Parathyroid adenoma (tissue), 2 donors: Measurements from ENCODE around the gene KRTAP5-3.
"Not testable (repeated sequence)": the region's sequence is repeated elsewhere in the genome, so short reads cannot be mapped to it uniquely, and the experiment has no call there.

ENCODE experiments used
- H2AFZ ChIP-seq: fragments of 300-600 bp; sonication (generic); one replicate; pipeline ENCODE4 v1.7.0; 2017; ENCODE audit warnings: antibody characterized with exemption, mild to moderate bottlenecking
- H3K27ac ChIP-seq: fragments of 300-600 bp; sonication (generic); one replicate; pipeline ENCODE4 v1.7.0; 2017
- H3K27me3 ChIP-seq: fragments of 300-600 bp; sonication (generic); one replicate; pipeline ENCODE4 v1.7.0; 2017; ENCODE audit warnings: low read length; ENCODE audit not compliant: control insufficient read depth, insufficient read depth
- H3K36me3 ChIP-seq: fragments of 300-600 bp; sonication (generic); one replicate; pipeline ENCODE4 v1.7.0; 2017; ENCODE audit warnings: low read length; ENCODE audit not compliant: control insufficient read depth, insufficient read depth
- H3K4me1 ChIP-seq: fragments of 300-600 bp; sonication (generic); one replicate; pipeline ENCODE4 v1.7.0; 2017; ENCODE audit warnings: control low read depth
- H3K4me2 ChIP-seq: fragments of 300-600 bp; sonication (generic); one replicate; pipeline ENCODE4 v1.7.0; 2017; ENCODE audit warnings: low read length
- H3K4me3 ChIP-seq: fragments of 300-600 bp; sonication (generic); one replicate; pipeline ENCODE4 v1.7.0; 2017; ENCODE audit warnings: low read depth, low read length
- H3K79me2 ChIP-seq: fragments of 300-600 bp; sonication (generic); one replicate; pipeline ENCODE4 v1.7.0; 2017; ENCODE audit warnings: control low read depth
- H3K9ac ChIP-seq: fragments of 300-600 bp; sonication (generic); one replicate; pipeline ENCODE4 v1.7.0; 2017; ENCODE audit warnings: mild to moderate bottlenecking
- H3K9me3 ChIP-seq: fragments of 300-600 bp; sonication (generic); one replicate; pipeline ENCODE4 v1.7.0; 2017; ENCODE audit warnings: low read length; ENCODE audit not compliant: control insufficient read depth
- TF ChIP-seq, protein P1 (sequence below): fragments of 300-600 bp; sonication (generic); IDR thresholded peaks from one replicate; pipeline ENCODE4 v1.7.0; 2017; ENCODE audit warnings: antibody characterized with exemption, mild to moderate bottlenecking
- donor health status: primary hyperparathyroidism.

KRTAP5-3 gene

GRCh38 chr11:1623716-1624115, 15.5 kb upstream of the KRTAP5-3 start:
- H3K27me3 ChIP-seq: no peaks in the 10 kb centered on the region
- no peak overlapping the region for H3K9ac ChIP-seq
- no peaks in the 10 kb centered on the region for H3K79me2 ChIP-seq
- H3K4me1 ChIP-seq: no peaks in the 10 kb centered on the region
- no peak overlapping the region for H3K4me3 ChIP-seq
- no peak overlapping the region for H3K4me2 ChIP-seq
- TF ChIP-seq, protein P1, sequence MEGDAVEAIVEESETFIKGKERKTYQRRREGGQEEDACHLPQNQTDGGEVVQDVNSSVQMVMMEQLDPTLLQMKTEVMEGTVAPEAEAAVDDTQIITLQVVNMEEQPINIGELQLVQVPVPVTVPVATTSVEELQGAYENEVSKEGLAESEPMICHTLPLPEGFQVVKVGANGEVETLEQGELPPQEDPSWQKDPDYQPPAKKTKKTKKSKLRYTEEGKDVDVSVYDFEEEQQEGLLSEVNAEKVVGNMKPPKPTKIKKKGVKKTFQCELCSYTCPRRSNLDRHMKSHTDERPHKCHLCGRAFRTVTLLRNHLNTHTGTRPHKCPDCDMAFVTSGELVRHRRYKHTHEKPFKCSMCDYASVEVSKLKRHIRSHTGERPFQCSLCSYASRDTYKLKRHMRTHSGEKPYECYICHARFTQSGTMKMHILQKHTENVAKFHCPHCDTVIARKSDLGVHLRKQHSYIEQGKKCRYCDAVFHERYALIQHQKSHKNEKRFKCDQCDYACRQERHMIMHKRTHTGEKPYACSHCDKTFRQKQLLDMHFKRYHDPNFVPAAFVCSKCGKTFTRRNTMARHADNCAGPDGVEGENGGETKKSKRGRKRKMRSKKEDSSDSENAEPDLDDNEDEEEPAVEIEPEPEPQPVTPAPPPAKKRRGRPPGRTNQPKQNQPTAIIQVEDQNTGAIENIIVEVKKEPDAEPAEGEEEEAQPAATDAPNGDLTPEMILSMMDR: no peak
- no peak overlapping the region for H3K27ac ChIP-seq
- H2AFZ ChIP-seq: no peak overlapping the region
- no peaks in the 10 kb centered on the region for H3K36me3 ChIP-seq
- no peaks in the 10 kb centered on the region for H3K9me3 ChIP-seq

DNA sequence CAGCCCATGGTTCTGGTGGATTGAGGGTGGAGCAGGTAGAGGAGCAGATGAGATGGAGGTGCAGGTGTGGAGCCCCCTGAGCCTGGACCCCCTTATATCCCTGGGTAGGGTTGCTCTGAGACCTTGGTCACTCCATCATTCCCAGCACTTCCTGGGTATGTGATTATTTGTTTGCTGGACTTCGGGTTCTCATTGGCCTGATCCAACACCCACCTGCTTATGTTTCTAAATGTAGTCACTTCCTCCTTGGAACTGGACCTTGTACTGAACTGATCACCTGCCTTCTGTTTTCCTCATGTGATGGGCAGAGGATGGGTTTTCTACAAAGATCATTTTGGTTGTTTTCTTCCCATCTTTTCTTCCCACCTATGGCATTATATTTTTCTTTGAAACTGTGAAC, 13.8 kb upstream of the KRTAP5-3 start, which contains the start of gene KRTAP5-4:
Gene KRTAP5-4 (minus strand): TSS at position 53 of the 400 bp plus-strand sequence. CDS start 45 bp downstream, at position 8.
- no peaks in the 10 kb centered on the region for H3K36me3 ChIP-seq
- H3K9me3 ChIP-seq: no peaks in the 10 kb centered on the region
- no peak within 1 kb of the TSS for H3K4me2 ChIP-seq
- H3K27me3 ChIP-seq: no peaks in the 10 kb centered on the region
- no peak within 1 kb of the TSS for H3K9ac ChIP-seq
- no peaks in the 10 kb centered on the region for H3K79me2 ChIP-seq
- H3K4me3 ChIP-seq: no peak within 1 kb of the TSS
- TF ChIP-seq, protein P1: no peak
- no peaks in the 10 kb centered on the region for H3K4me1 ChIP-seq
- H2AFZ ChIP-seq: no peak within 1 kb of the TSS
- H3K27ac ChIP-seq: no peak within 1 kb of the TSS

DNA sequence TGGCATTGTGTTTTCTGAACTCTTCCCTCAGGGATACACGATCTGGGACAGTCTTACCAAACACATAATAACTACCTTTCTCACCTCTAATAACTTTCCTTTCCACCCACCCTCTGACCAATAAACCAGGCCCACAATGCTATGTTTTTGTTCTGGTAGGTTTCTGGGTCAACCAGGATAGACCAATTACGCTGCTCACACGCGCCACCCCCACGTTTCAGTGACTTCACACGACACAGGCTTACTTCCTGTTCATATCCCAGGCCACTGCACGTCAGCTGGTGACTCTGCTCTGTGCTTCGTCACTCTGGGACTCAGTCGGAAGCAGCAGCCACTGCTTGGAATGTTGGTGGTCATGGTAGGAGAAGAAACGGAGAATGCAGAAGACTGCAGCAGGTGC, 11.2 kb upstream of the KRTAP5-3 start:
- no peaks in the 10 kb centered on the region for H3K79me2 ChIP-seq
- H3K27me3 ChIP-seq: no peaks in the 10 kb centered on the region
- no peak overlapping the region for H2AFZ ChIP-seq
- no peaks in the 10 kb centered on the region for H3K36me3 ChIP-seq
- H3K9ac ChIP-seq: no peak overlapping the region
- no peak overlapping the region for H3K27ac ChIP-seq
- H3K4me2 ChIP-seq: no peak overlapping the region
- no peak overlapping the region for H3K4me3 ChIP-seq
- H3K9me3 ChIP-seq: no peaks in the 10 kb centered on the region
- no peaks in the 10 kb centered on the region for H3K4me1 ChIP-seq
- TF ChIP-seq, protein P1: no peak

DNA sequence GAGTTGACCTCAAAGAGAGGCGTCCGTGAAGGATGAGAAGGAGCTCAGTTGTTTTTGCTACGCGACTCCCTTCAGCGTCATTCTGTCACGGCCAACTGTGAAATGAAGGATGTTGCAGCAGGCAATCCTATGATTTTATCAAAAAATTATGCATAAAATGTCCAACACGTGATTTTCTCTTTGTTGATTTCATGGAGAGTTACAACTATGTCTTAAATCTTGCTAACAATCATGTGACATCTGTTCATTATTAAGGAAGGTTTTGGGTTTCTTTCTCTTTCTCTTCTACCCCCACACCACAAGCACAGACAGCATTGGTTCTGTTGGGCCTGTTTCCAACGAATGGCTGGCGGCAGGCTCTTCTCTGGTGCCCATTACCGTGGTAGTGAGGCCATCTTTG, 10.0 kb upstream of the KRTAP5-3 start:
- Histone ChIP-seq H3K9me3 (no peaks in the 10 kb centered on the region), H3K4me3 (no peak overlapping the region), H3K79me2 (no peaks in the 10 kb centered on the region), H3K36me3 (no peaks in the 10 kb centered on the region), H2AFZ (no peak overlapping the region), H3K9ac (no peak overlapping the region), H3K27ac (no peak overlapping the region), H3K4me1 (no peaks in the 10 kb centered on the region), H3K4me2 (no peak overlapping the region), H3K27me3 (no peaks in the 10 kb centered on the region)
- TF ChIP-seq, protein P1: no peak

DNA sequence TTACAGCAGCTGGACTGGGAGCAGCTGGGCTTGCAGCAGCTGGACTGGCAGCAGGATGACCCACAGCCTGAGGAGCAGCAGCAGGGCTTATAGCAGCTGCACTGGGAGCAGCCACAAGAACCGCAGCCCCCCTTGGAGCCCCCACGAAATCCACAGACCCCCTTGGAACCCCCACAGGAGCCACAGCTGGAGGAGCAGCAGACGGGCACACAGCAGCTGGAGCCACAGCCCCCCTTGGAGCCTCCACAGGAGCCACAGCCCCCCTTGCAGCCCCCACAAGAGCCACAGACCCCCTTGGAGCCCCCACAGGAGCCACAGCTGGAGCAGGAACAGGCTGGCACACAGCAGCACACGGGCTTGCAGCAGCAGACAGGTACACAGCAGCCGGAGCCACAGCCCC, 362 bp downstream of the KRTAP5-3 start:
- not testable (repeated sequence) for H3K79me2 ChIP-seq, H3K4me2 ChIP-seq, H3K4me3 ChIP-seq, H3K27me3 ChIP-seq, H3K4me1 ChIP-seq, H2AFZ ChIP-seq, H3K9me3 ChIP-seq, H3K9ac ChIP-seq, H3K27ac ChIP-seq, H3K36me3 ChIP-seq

GRCh38 chr11:1607156-1607845, 962 bp downstream of the KRTAP5-3 start:
- H3K4me3 ChIP-seq, H3K9me3 ChIP-seq, H3K4me2 ChIP-seq, H3K36me3 ChIP-seq, H3K9ac ChIP-seq, H3K27me3 ChIP-seq, H3K27ac ChIP-seq, H3K4me1 ChIP-seq, H3K79me2 ChIP-seq, H2AFZ ChIP-seq: not testable (repeated sequence)

GRCh38 chr11:1605923-1606322, 2.3 kb downstream of the KRTAP5-3 start:
- H3K4me3 ChIP-seq, H3K27ac ChIP-seq, H2AFZ ChIP-seq, H3K36me3 ChIP-seq, H3K4me1 ChIP-seq, H3K9me3 ChIP-seq, H3K27me3 ChIP-seq, H3K79me2 ChIP-seq, H3K9ac ChIP-seq, H3K4me2 ChIP-seq: not testable (repeated sequence)
